ENCODE results near the gene MPP3.

MPP3 gene

GRCh38 chr17:43832168-43832975 is 574 bp downstream of the MPP3 start:
- no peak for DNase-seq (ENCODE audit: low read depth in 2 of 2, low spot score in 1 of 2)

DNA sequence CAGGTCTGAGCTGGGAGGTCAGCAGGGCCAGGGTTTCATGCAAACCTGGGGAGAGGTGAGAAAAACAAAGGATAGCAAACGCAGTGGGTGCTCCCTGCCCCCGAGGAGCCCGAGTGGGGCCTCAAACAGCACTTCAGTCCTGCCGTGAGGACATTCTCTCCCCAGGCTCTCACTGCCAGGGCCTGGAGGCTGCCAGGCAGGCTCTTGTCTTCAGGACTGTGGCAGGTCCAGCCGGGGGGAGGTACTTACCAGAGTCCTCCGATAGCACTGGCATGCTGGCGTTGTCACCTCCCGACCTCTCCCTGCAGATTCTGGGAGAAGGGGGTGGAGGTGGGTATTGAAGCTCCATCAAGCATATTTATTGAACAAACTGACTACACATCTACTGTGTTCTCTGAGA is 1.3 kb downstream of the MPP3 start:
- DNase-seq (ENCODE audit: low read depth in 2 of 2, low spot score in 1 of 2) = no peak

DNA sequence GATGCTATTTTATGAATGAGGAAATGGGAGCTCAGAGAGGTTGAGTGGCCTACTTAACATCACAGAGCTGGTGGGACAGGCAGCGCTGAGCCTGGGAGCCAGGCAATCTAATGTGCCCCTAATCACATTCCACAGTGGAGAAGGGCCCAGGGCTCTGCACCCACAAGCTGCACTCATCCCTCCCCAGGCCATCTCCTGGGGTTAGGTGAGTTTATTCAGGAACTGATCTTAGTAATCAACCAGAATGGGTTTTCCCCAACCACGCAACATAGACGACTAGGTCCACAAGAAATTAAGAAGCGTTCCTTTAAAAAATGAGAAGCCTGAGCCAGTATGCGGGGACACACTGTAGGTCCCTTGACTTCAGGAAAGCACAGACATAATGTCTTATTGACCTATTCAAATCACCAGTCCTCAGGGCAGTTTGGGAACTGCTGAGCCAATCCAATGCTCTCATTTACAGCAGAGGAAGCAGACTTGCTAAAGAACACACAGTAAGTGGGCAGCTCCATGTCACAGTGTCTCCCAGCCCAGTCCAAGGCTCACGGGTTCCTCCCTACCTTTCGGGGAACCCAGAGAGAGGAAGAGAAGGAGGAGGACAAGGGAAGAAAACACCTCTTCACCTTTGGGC is 2.3 kb downstream of the MPP3 start:
- DNase-seq (ENCODE audit: low read depth in 2 of 2, low spot score in 1 of 2) = no peak

- no peak for DNase-seq (ENCODE audit: low read depth in 2 of 2, low spot score in 1 of 2)
Observed at GRCh38 chr17:43829738-43830137, 3.2 kb downstream of the MPP3 start.

DNA sequence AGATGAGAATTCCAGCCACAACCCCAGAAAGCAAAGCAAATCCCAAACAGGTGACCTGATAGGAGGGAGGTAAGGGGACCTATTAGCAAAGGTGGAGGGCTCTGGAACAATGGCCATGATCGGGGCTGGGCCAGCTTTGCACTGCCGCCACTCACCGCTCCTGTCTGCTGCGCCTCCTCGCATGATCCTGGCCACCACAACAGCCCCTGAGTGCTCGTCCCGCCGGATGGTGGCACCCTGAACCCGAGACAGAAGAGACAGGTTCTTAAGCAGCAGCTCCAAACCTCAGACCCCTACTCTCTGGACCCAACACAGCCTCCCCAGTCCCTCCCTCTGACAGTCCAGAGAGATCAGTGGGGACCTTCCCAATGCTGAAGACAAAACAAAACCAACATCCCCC is 5.3 kb downstream of the MPP3 start:
- no peak for DNase-seq (ENCODE audit: low read depth in 2 of 2, low spot score in 1 of 2)

- DNase-seq (ENCODE audit: low read depth in 2 of 2, low spot score in 1 of 2) = no peak
Observed at GRCh38 chr17:43826206-43826605, 6.7 kb downstream of the MPP3 start.

GRCh38 chr17:43825567-43825966 is 7.4 kb downstream of the MPP3 start:
- no peak for DNase-seq (ENCODE audit: low read depth in 2 of 2, low spot score in 1 of 2)

GRCh38 chr17:43823350-43824084 is 9.4 kb downstream of the MPP3 start:
- DNase-seq (ENCODE audit: low read depth in 2 of 2, low spot score in 1 of 2) = no peak

- no peak for DNase-seq (ENCODE audit: low read depth in 2 of 2, low spot score in 1 of 2)
Observed at GRCh38 chr17:43822570-43823190, 10.3 kb downstream of the MPP3 start.

GRCh38 chr17:43820759-43821158 is 12.2 kb downstream of the MPP3 start:
- no peak for DNase-seq (ENCODE audit: low read depth in 2 of 2, low spot score in 1 of 2)

- DNase-seq (ENCODE audit: low read depth in 2 of 2, low spot score in 1 of 2) = no peak
Observed at GRCh38 chr17:43818966-43819365, 14.0 kb downstream of the MPP3 start.

GRCh38 chr17:43817826-43818225 is 15.1 kb downstream of the MPP3 start:
- DNase-seq (ENCODE audit: low read depth in 2 of 2, low spot score in 1 of 2) = no peak

DNA sequence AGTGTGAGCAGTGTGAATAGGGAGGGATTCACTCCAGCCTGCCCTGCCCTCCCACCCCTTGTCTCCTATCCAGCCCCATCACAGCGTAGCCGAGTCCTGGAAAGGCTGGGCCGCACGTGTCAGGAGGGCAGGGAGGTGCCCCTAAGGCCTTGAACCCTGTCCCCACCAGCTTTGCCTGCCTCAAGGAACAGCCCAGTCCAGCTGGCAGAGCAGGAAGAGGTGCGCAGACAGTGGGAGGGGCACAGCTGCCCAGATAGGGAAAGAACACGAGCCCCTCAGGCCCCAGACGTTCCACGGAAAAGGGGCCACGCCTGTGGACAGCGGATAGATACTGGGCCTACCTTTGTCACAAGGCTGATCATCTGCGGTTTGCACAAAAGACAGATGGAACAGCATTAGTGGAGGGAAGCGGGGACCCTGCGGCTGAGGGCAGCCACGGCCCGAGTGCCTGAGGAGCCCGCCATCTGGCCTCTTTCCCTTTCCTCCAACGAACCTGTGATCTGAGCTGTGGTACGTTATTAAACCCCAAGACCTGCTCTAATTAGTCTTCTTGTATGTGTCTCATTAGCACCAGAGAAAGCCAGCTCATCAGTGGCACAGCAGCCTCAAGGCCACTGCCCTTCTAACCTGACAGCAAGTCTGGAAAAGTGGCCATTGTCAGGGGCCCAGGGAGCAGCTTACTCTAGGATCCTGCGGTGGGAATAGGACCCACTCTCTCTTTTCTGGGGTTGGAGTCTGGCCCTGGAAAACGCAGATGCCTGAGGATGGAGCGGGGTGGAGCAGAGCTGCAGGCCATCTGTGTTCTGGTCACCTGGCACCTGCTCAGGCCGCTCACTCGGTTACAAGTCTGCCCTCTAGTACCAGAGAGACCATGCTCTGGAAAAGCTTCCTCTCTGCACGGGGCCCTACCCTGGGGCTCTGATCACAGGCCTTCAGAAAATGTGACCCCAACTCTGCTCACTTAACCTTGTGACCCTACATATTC is 16.3 kb downstream of the MPP3 start:
- no peak for DNase-seq (ENCODE audit: low read depth in 2 of 2, low spot score in 1 of 2)

DNA sequence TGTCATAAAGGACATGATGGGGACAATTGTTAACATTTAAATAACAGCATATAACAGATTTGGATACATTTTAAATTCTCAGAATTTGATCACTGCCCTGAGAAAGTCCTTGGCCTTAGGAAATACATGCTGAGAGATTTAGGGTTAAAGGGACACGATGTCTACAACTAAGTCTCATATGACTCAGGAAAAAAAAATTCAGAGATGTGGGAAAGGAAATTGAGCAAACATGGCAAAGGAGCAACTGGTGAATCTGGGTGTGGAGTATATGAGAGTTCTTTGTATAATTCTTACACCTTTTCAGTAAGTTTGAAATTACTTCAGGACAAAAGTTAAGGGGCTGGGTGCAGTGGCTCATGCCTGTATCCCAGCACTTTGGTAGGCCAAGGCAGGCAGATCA is 18.2 kb downstream of the MPP3 start:
- DNase-seq (ENCODE audit: low read depth in 2 of 2, low spot score in 1 of 2) = no peak

DNA sequence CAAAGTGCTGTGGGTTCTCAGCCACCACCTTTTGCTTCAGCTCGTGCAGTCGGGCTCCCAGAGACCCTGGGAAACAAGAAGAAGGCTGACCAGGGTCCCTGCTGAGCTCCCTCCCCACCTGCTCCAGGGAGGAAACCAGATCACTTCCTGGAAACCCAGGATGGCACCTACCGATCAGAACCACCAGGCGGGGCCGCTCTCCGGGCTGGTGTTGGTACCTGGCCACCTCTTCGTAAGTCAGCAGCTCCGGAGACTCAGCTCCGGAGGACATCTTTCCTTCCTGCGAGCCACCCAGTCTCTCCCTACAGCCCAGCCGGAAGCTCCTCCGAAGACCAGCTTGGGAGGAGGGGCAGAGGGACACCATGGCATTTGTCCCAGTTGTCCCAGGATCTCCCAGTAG is 18.9 kb downstream of the MPP3 start:
- no peak for DNase-seq (ENCODE audit: low read depth in 2 of 2, low spot score in 1 of 2)

- no peak for DNase-seq (ENCODE audit: low read depth in 2 of 2, low spot score in 1 of 2)
Observed at GRCh38 chr17:43813386-43813785, 19.6 kb downstream of the MPP3 start.

DNA sequence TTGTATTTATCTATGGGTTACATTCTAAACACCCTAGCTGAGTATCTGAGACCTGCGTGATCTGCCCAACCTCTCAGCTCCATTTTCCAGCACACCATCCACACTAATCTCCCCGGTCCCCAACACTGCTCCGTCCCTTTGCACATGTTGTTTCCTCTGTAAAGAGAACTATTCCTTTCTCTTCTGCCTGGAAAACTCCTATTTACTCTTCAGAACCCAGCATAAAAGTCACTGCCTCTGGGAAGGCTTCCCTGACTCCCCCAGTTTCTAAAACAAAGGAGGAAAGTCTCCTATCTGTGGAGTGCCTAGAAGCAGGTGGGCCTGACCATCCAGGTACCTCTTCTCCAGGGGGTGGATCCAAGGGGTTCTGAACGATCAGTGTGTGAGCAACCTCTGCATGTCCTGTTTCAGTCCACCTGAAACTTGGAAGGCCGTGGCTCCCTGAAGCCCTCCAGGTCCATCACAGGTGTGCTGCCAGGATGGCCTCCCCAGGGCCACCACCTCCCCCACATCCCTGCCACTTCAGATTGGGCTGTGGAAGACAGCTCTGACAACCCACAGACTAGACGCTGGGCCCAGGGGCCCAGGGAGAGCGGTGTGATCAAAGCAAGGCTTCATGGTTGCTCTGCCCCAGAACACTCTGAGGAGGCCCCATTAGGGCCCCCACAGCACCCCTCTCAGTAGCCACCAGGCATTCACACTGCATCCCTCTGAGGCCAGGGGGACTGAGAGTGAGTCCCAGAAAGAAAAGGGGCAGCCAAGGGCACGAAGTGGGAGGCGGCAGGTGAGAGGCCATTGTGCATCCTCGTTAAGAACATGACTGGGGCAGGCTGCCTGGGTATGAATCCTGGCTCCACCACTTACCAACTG is 20.3 kb downstream of the MPP3 start:
- no peak for DNase-seq (ENCODE audit: low read depth in 2 of 2, low spot score in 1 of 2)

DNA sequence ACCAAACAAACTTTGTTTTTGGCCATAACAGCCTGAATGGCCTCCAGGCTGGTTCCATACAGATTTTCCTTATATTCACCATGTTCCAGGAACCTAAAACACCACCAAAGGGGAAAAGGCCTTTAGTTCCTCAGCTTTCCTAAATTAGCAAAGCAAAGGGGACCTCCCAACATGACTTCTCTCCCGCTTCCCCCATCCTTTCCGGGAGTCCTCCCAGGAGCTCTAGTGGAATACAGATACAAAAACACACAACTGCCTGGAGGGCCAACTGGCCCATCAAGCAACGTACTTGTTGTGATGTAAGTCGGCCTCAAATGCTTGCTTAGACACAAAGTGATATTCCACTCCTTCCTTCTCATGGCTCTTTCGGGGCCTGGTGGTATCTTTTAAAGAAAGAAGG is 22.1 kb downstream of the MPP3 start:
- no peak for DNase-seq (ENCODE audit: low read depth in 2 of 2, low spot score in 1 of 2)

DNA sequence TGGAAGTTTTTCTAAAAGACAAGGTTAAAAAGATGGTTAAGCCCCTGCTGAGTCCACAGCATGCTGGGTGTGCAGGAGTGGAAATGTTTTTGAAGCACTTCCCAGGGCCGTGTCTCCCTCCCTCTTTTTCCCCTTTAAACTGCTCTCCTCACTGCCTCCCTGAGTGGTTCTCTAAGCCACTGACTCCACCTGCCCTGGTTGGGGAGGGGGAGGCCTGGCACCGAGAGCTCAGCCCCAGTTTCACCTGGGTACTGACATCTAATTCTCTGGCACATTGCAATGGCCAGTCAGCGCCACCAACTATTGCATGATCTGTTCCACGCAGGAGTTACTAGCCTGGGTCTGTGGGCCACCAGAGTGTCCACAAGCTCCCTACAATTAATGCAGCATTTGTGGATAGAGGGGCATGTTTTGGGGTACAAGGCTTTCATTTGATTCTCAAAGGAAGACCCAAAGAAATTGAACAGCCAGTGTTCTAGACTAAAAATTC is 22.7 kb downstream of the MPP3 start:
- no peak for DNase-seq (ENCODE audit: low read depth in 2 of 2, low spot score in 1 of 2)
